Endothelial cell (in vitro differentiated cells): ENCODE results near the gene APOBEC3C. TPM values are rescaled to one million over a fixed set of nuclear protein-coding genes. Genes with fewer than 3 reads are reported as not detected.
"Not testable (repeated sequence)": the region's sequence is repeated elsewhere in the genome, so short reads cannot be mapped to it uniquely, and the experiment has no call there.

Source experiments
- DNase-seq: peaks from one replicate; pipeline ENCODE4 v3.0.0; 2021; ENCODE audit warnings: low spot score
- H3K27ac Mint-ChIP-seq: one replicate; pipeline ENCODE4 v1.8.0; 2021; ENCODE audit warnings: mixed read lengths, inconsistent platforms; ENCODE audit not compliant: unreplicated experiment
- H3K27me3 Mint-ChIP-seq: one replicate; pipeline ENCODE4 v1.8.0; 2021; ENCODE audit warnings: mild to moderate bottlenecking, moderate library complexity, mixed read lengths, inconsistent platforms; ENCODE audit not compliant: unreplicated experiment
- H3K36me3 Mint-ChIP-seq: one replicate; pipeline ENCODE4 v1.8.0; 2021; ENCODE audit warnings: mild to moderate bottlenecking, low read depth, mixed read lengths, inconsistent platforms; ENCODE audit not compliant: unreplicated experiment
- H3K4me1 Mint-ChIP-seq: one replicate; pipeline ENCODE4 v1.8.0; 2021; ENCODE audit warnings: mild to moderate bottlenecking, mixed read lengths, inconsistent platforms; ENCODE audit not compliant: unreplicated experiment
- H3K4me3 Mint-ChIP-seq: one replicate; pipeline ENCODE4 v1.8.0; 2021; ENCODE audit warnings: mild to moderate bottlenecking, mixed read lengths, inconsistent platforms; ENCODE audit not compliant: unreplicated experiment
- H3K9me3 Mint-ChIP-seq: one replicate; pipeline ENCODE4 v1.8.0; 2021; ENCODE audit warnings: mixed read lengths, inconsistent platforms; ENCODE audit not compliant: unreplicated experiment
- total RNA-seq: library from RNA; stranded (reverse); fragmentation: NEBNext Ultra II Directional; extraction: Animal tissue kit (Norgen Biotek cat#: 25700); gene quantifications from one replicate; pipeline ENCODE4 v1.2.1, GENCODE V29; 2021; ENCODE audit not compliant: unreplicated experiment
- TF ChIP-seq, protein P1 (sequence below): fragments of 200-600 bp; sonication (generic); IDR thresholded peaks from one replicate; pipeline ENCODE4 v1.5.0; 2021; ENCODE audit warnings: antibody characterized with exemption; ENCODE audit not compliant: unreplicated experiment

Gene APOBEC3C
- total RNA-seq, 1 donor from 2014 or later = 10.9 TPM

DNA sequence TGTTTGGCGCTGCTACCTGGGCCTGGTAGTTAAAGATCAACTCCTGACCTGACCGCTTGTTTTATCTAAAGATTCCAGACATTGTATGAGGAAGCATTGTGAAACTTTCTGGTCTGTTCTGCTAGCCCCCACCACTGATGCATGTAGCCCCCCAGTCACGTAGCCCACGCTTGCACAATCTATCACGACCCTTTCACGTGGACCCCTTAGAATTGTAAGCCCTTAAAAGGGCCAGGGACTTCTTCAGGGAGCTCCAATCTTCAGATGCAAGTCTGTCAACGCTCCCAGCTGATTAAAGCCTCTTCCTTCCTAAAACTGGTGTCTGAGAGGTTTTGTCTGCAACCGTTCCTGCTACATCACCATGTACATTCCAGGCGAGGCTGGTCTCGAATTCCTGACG, 41.6 kb downstream of the APOBEC3C start:
- DNase-seq = no peak
- Mint-ChIP-seq H3K4me1 (no peaks in the 10 kb centered on the region), H3K4me3 (peak overlapping the region; percentile 16), H3K36me3 (peaks cover 5% of the 10 kb centered on the region), H3K27ac (no peak overlapping the region), H3K9me3 (no peaks in the 10 kb centered on the region), H3K27me3 (peaks cover under 1% of the 10 kb centered on the region)
- TF ChIP-seq, protein P1, sequence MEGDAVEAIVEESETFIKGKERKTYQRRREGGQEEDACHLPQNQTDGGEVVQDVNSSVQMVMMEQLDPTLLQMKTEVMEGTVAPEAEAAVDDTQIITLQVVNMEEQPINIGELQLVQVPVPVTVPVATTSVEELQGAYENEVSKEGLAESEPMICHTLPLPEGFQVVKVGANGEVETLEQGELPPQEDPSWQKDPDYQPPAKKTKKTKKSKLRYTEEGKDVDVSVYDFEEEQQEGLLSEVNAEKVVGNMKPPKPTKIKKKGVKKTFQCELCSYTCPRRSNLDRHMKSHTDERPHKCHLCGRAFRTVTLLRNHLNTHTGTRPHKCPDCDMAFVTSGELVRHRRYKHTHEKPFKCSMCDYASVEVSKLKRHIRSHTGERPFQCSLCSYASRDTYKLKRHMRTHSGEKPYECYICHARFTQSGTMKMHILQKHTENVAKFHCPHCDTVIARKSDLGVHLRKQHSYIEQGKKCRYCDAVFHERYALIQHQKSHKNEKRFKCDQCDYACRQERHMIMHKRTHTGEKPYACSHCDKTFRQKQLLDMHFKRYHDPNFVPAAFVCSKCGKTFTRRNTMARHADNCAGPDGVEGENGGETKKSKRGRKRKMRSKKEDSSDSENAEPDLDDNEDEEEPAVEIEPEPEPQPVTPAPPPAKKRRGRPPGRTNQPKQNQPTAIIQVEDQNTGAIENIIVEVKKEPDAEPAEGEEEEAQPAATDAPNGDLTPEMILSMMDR = no peak

DNA sequence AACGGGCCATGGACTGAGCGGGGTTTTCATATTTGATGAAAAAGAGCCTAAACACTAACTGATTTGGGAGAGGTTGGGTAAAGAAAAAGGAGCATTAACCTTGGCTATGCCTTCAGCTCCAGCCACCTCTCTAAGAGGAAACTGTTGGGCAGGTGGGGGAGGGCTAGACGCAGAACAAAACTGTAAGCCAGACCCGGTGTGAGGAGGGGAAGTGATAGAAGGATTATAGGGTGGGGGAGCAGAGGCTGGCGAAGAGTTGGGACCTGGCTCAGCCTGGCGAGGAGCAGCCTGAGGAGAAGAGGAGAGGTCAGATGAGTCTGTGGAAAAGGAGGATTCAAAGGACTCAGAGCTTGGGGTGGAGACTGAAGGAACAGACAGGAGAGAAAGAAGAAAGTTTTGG, 47.2 kb downstream of the APOBEC3C start:
- H3K27me3 Mint-ChIP-seq, H3K4me3 Mint-ChIP-seq, H3K36me3 Mint-ChIP-seq, DNase-seq, H3K27ac Mint-ChIP-seq, H3K4me1 Mint-ChIP-seq, H3K9me3 Mint-ChIP-seq: not testable (repeated sequence)

DNA sequence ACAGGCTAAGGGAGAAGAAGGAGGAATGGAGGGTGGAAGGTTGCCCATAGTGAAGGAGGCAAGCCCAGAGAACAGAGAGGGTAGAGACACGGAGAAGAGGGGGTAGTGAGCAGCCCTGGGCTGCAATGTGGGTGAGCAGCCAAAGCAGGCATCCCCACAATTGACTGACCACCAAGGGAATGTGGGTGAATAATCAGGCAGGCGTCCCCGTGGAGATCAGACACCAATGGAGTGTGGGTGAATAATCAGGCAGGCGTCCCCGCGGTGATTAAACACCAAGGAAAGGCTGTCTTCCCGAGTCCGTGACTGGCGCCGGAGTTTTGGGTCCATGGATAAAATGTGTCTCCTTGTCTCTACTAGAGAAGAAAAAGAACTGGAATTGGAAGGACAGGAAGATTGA, 47.9 kb downstream of the APOBEC3C start:
- not testable (repeated sequence) for H3K36me3 Mint-ChIP-seq, H3K4me3 Mint-ChIP-seq, H3K27ac Mint-ChIP-seq, DNase-seq, H3K4me1 Mint-ChIP-seq, H3K27me3 Mint-ChIP-seq, H3K9me3 Mint-ChIP-seq

GRCh38 chr22:39063904-39064303, 49.8 kb downstream of the APOBEC3C start:
- H3K4me1 Mint-ChIP-seq, DNase-seq, H3K36me3 Mint-ChIP-seq, H3K4me3 Mint-ChIP-seq, H3K9me3 Mint-ChIP-seq, H3K27me3 Mint-ChIP-seq, H3K27ac Mint-ChIP-seq: not testable (repeated sequence)

DNA sequence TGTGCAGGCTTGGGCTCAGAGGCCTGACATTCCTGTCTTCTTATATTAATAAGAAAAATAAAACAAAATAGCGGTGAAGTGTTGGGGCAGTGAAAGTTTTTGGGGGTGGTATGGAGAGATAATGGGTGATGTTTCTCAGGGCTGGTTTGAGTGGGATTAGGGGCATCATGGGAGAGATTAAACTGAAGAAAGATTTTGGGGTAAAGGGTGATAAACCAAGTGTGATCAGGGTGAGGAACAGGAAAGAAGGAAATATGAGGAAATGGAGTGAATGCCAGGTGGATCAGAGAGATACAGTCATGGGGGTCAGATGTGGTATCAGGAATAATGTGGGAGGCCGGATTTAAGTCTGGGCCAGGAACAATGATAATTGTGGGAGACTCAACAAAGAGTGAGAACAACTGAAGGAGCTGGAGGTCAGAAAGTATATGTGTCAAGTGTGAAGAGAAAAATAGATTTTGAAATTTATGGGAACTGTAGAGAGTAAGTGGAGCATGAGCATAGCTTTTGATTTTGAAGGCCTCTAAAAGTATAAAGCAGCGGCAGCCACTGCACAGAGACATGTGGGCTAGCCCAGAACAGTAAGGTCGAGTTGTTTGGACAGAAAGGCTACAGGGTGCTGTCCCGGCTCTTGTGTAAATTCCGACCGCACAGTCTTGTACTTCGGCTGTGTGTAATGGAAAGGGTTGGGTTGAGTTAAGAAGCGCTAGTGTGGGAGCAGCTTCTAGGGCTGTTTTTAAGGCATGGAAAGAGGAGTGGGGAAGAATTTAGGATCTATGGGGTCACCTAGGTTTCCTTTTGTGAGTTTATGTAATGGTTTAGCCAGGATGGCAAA, 52.6 kb downstream of the APOBEC3C start:
- H3K9me3 Mint-ChIP-seq, H3K27ac Mint-ChIP-seq, H3K36me3 Mint-ChIP-seq, DNase-seq, H3K27me3 Mint-ChIP-seq, H3K4me3 Mint-ChIP-seq, H3K4me1 Mint-ChIP-seq: not testable (repeated sequence)

GRCh38 chr22:39068033-39068785, 54.2 kb downstream of the APOBEC3C start:
- H3K27ac Mint-ChIP-seq = no peak overlapping the region
- no peak for DNase-seq
- no peaks in the 10 kb centered on the region for H3K4me1 Mint-ChIP-seq
- H3K27me3 Mint-ChIP-seq = no peaks in the 10 kb centered on the region
- H3K9me3 Mint-ChIP-seq = no peaks in the 10 kb centered on the region
- no peak overlapping the region for H3K4me3 Mint-ChIP-seq
- no peaks in the 10 kb centered on the region for H3K36me3 Mint-ChIP-seq
- TF ChIP-seq, protein P1 = no peak

Other genes with a start within 250 kb of the APOBEC3C start
- 20.2 TPM for gene DNAL4, start 220.1 kb upstream of the APOBEC3C start, total RNA-seq
- gene NPTXR, start 170.2 kb upstream of the APOBEC3C start, total RNA-seq = 0.62 TPM
- gene CBX6, start 142.0 kb upstream of the APOBEC3C start, total RNA-seq = 11.0 TPM
- not detected for gene APOBEC3A, start 56.6 kb upstream of the APOBEC3C start, total RNA-seq
- 1.0 TPM for gene APOBEC3B, start 31.9 kb upstream of the APOBEC3C start, total RNA-seq
- gene APOBEC3D, start 6.9 kb downstream of the APOBEC3C start, total RNA-seq = 6.5 TPM
- 21.1 TPM for gene APOBEC3F, start 26.6 kb downstream of the APOBEC3C start, total RNA-seq
- 9.0 TPM for gene APOBEC3G, start 63.0 kb downstream of the APOBEC3C start, total RNA-seq
- not detected for gene APOBEC3H, start 83.0 kb downstream of the APOBEC3C start, total RNA-seq
- gene CBX7, start 138.4 kb downstream of the APOBEC3C start, total RNA-seq = 3.5 TPM
- 53.4 TPM for gene PDGFB, start 230.7 kb downstream of the APOBEC3C start, total RNA-seq